ENCODE results near the gene TRPC4. TPM values are rescaled to one million over a fixed set of nuclear protein-coding genes. Genes with fewer than 3 reads are reported as not detected.

The TRPC4 gene
- polyA plus RNA-seq, 2 of the 4 experiments (the other 2 are of a cell fraction): 0.04 to 0.05 TPM

DNA sequence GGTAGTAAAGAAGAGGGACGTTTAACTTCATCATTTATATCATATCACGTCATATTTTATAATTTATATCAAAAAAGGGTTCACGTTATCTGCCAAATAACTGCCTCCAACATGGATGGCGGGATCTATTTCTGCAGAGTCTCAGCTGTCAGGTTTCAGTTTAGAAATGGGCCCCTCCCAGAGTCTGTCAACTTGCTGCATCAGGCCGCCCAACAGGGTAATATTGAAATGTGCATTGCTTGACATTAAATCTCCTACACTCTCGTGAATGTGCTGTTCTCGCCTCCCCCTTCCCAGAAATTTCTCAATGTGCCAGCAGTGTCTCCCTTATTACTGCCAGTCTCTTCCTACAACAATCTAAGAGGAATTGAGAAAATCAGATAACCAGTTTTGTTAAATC is 96.9 kb downstream of the TRPC4 start (continued):
- TF ChIP-seq FOSL2 (IDR thresholded peaks at IDR 0.05) (no peak), FOSL2 (CRISPR knock-in tag; IDR thresholded peaks at IDR 0.05) (no peak)

DNA sequence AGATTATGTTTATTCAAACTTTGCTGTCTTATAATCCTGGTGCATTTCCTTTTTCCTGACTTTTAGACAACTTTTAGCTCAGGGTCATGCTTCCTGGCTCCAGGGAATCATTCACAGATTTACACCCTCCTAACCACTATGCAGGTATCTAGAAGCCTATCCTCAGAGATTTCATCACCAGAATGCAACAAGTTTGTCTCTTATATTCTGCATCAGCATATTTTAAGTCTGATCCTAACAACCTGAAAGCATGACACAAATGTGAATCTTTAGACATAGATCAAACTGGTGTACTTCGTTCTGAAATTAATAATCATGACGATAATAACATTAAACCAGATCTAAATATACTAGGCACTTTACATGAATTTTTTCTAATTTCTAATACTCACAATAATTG is 100.0 kb downstream of the TRPC4 start:
- FAIRE-seq: no peak

DNA sequence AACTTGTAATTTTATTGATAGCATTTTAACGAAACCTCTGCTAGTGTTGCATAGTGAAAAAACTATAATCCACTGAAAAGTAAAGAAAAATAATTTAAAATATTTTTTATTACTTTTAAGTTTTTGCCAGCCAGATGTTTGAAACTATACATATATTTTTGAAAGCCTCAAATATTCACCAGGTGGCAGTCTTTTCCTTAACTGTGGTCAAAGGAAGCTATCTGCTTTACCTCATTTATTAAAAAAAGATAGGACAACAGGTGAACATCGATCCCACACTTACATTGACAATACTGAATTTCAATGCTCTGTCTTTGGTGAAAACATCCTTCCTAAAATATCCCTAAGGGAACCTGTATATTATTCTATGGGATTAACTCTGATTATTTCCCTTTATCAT is 100.5 kb downstream of the TRPC4 start:
- CTCF ChIA-PET: no interaction called here
- WGBS (ENCODE audit: missing lambda C conversion rate): 5% methylated on average over 2 of the region's 2 CpGs
- POLR2A ChIA-PET: no interaction called here
- no peak overlapping the region for H3K4me2 ChIP-seq
- DNase-seq (ENCODE audit: low read depth in 1 of 2, low spot score in 1 of 2) (no peak), FAIRE-seq (no peak), ATAC-seq (no peak)
- no peak overlapping the region for H3K4me3 ChIP-seq
- H3K9me3 ChIP-seq: no peaks in the 10 kb centered on the region
- TF ChIP-seq ESRRA (IDR thresholded peaks at IDR 0.05; ENCODE audit: borderline replicate concordance, low read length): no peak
- TF ChIP-seq MAFK (IDR thresholded peaks at IDR 0.05; ENCODE audit: partially characterized antibody): no peak
- no peak for TF ChIP-seq ZC3H11A (IDR thresholded peaks at IDR 0.05)
- peak in 1 of 2 experiments; percentile 21; a peak in 1 of 5 replicates for TF ChIP-seq RAD21 (conservative IDR thresholded peaks at IDR 0.05 in 1 of 2, IDR thresholded peaks at IDR 0.05 in 1 of 2)
- H3K27ac ChIP-seq: no peak overlapping the region
- H3K4me1 ChIP-seq: no peaks in the 10 kb centered on the region

More for the DNA sequence above, 100.0 kb downstream of the TRPC4 start:
- Histone ChIP-seq H3K4me3 (no peak overlapping the region), H3K27ac (no peak overlapping the region), H3K4me1 (no peaks in the 10 kb centered on the region), H3K9me3 (no peaks in the 10 kb centered on the region), H3K4me2 (no peak overlapping the region)
- ATAC-seq (no peak), DNase-seq (ENCODE audit: low read depth in 1 of 2, low spot score in 1 of 2) (no peak)
- TF ChIP-seq, protein P1, sequence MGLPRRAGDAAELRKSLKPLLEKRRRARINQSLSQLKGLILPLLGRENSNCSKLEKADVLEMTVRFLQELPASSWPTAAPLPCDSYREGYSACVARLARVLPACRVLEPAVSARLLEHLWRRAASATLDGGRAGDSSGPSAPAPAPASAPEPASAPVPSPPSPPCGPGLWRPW (IDR thresholded peaks at IDR 0.05): no peak
- TF ChIP-seq SMC3 (IDR thresholded peaks at IDR 0.05) (no peak), ZNF302 (CRISPR knock-in tag; IDR thresholded peaks at IDR 0.05) (no peak), HOXA7 (CRISPR knock-in tag; IDR thresholded peaks at IDR 0.05) (no peak), TFCP2L1 (CRISPR knock-in tag; IDR thresholded peaks at IDR 0.05) (no peak), HDAC2 (IDR thresholded peaks at IDR 0.05) (no peak)
- TF ChIP-seq, protein P2, sequence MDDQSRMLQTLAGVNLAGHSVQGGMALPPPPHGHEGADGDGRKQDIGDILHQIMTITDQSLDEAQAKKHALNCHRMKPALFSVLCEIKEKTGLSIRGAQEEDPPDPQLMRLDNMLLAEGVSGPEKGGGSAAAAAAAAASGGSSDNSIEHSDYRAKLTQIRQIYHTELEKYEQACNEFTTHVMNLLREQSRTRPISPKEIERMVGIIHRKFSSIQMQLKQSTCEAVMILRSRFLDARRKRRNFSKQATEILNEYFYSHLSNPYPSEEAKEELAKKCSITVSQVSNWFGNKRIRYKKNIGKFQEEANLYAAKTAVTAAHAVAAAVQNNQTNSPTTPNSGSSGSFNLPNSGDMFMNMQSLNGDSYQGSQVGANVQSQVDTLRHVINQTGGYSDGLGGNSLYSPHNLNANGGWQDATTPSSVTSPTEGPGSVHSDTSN (IDR thresholded peaks at IDR 0.05): no peak
- TF ChIP-seq, protein P3, sequence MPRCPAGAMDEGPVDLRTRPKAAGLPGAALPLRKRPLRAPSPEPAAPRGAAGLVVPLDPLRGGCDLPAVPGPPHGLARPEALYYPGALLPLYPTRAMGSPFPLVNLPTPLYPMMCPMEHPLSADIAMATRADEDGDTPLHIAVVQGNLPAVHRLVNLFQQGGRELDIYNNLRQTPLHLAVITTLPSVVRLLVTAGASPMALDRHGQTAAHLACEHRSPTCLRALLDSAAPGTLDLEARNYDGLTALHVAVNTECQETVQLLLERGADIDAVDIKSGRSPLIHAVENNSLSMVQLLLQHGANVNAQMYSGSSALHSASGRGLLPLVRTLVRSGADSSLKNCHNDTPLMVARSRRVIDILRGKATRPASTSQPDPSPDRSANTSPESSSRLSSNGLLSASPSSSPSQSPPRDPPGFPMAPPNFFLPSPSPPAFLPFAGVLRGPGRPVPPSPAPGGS (IDR thresholded peaks at IDR 0.05): no peak
- ChIA-PET CTCF (no interaction called here), POLR2A (no interaction called here)
- 69% methylated on average over 2 of the region's 2 CpGs for WGBS (ENCODE audit: missing lambda C conversion rate)

DNA sequence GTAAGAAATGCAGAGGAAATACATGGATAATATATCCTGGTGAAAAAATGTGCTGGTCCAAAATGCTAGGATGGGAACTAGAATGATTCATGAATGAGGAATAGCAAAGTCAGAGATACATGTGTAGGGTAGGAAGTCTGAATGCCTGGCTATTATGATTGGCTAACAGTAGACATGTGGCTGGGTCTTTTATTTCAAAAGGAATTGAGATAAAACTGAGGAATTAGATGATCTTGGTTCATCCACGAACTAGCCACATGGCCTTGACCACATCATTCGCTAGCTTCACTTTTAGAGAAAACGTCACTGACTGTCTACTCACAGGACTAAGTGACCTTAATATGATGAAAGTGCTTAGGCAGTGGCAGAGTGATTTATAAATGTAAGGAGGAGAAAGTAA is 103.1 kb downstream of the TRPC4 start:
- TF ChIP-seq, protein P4, sequence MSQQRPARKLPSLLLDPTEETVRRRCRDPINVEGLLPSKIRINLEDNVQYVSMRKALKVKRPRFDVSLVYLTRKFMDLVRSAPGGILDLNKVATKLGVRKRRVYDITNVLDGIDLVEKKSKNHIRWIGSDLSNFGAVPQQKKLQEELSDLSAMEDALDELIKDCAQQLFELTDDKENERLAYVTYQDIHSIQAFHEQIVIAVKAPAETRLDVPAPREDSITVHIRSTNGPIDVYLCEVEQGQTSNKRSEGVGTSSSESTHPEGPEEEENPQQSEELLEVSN (IDR thresholded peaks at IDR 0.05; ENCODE audit: borderline replicate concordance, low read depth): no peak
- TF ChIP-seq KDM5A (IDR thresholded peaks at IDR 0.05) (no peak), HOXA7 (CRISPR knock-in tag; IDR thresholded peaks at IDR 0.05) (no peak), TFCP2L1 (CRISPR knock-in tag; IDR thresholded peaks at IDR 0.05) (no peak), POLR2A (IDR thresholded peaks at IDR 0.05; ENCODE audit: low read length) (no peak), TP53 (CRISPR knock-in tag; IDR thresholded peaks at IDR 0.05) (no peak), FOSL2 (IDR thresholded peaks at IDR 0.05) (no peak), FOSL2 (CRISPR knock-in tag; IDR thresholded peaks at IDR 0.05) (no peak), RARB (CRISPR knock-in tag; IDR thresholded peaks at IDR 0.05) (no peak), RAD21 (conservative IDR thresholded peaks at IDR 0.05 in 1 of 2, IDR thresholded peaks at IDR 0.05 in 1 of 2) (no peak)
- TF ChIP-seq, protein P5, sequence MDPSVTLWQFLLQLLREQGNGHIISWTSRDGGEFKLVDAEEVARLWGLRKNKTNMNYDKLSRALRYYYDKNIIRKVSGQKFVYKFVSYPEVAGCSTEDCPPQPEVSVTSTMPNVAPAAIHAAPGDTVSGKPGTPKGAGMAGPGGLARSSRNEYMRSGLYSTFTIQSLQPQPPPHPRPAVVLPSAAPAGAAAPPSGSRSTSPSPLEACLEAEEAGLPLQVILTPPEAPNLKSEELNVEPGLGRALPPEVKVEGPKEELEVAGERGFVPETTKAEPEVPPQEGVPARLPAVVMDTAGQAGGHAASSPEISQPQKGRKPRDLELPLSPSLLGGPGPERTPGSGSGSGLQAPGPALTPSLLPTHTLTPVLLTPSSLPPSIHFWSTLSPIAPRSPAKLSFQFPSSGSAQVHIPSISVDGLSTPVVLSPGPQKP (IDR thresholded peaks at IDR 0.05; ENCODE audit: low read depth, low read length): no peak
- TF ChIP-seq, protein P6, sequence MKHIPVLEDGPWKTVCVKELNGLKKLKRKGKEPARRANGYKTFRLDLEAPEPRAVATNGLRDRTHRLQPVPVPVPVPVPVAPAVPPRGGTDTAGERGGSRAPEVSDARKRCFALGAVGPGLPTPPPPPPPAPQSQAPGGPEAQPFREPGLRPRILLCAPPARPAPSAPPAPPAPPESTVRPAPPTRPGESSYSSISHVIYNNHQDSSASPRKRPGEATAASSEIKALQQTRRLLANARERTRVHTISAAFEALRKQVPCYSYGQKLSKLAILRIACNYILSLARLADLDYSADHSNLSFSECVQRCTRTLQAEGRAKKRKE (CRISPR knock-in tag; IDR thresholded peaks at IDR 0.05; ENCODE audit: low read depth): no peak
- Histone ChIP-seq H3K9me3 (no peaks in the 10 kb centered on the region), H3K4me1 (no peaks in the 10 kb centered on the region), H3K4me3 (no peak overlapping the region), H3K27ac (no peak overlapping the region), H3K4me2 (no peak overlapping the region)
- WGBS (ENCODE audit: missing lambda C conversion rate): 47% methylated on average over 3 of the region's 3 CpGs
- FAIRE-seq: no peak
- no peak for ATAC-seq
- ChIA-PET POLR2A (no interaction called here), CTCF (no interaction called here)
- no peak for DNase-seq (ENCODE audit: low read depth in 1 of 2, low spot score in 1 of 2)

All from A549 (cell line).